Vagina (tissue), 2 donors: ENCODE measurements around the gene HHLA2.
"Not testable (repeated sequence)": the region's sequence is repeated elsewhere in the genome, so short reads cannot be mapped to it uniquely, and the experiment has no call there.

Source experiments
- POLR2A ChIP-seq, 2 donors: fragments of 450-650 bp; IDR thresholded peaks; one replicate each; pipeline ENCODE4 v1.6.1; 2017; ENCODE audit warnings: antibody characterized with exemption in 2 of 2, mild to moderate bottlenecking in 2 of 2, moderate library complexity in 2 of 2
- POLR2AphosphoS5 ChIP-seq, 2 donors: sonication (generic); formaldehyde crosslinking; IDR thresholded peaks; one replicate each; pipeline ENCODE4 v1.9.0; 2017; ENCODE audit warnings: antibody characterized with exemption in 2 of 2, mild to moderate bottlenecking in 2 of 2, low read depth in 1 of 2; ENCODE audit not compliant: insufficient read depth in 1 of 2
- TF ChIP-seq, protein P1 (sequence below), 3 experiments: fragments of 450-650 bp in 2 of 3; fragments of 200-600 bp in 1 of 3; sonication (generic) in 1 of 3; IDR thresholded peaks; one replicate each; pipeline ENCODE4 v1.5.1; 2017 to 2019; ENCODE audit warnings: antibody characterized with exemption in 3 of 3, mild to moderate bottlenecking in 2 of 3, moderate library complexity in 2 of 3

DNA sequence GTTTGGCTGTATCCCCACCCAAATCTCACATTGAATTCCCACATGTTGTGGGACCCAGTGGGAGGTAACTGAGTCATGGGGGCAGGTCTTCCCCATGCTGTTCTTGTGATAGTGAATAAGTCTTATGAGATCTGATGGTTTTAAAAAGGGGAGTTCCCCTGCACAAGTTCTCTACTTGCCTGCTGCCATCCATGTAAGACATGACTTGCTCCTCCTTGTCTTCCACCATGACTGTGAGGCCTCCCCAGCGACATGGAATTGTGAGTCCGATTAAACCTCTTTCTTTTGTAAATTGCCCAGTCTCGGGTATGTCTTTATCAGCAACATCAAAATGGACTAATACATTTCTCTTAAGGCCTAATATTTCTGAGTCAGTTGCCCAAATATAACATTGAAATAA is 28.1 kb upstream of the HHLA2 start:
- TF ChIP-seq, protein P1, sequence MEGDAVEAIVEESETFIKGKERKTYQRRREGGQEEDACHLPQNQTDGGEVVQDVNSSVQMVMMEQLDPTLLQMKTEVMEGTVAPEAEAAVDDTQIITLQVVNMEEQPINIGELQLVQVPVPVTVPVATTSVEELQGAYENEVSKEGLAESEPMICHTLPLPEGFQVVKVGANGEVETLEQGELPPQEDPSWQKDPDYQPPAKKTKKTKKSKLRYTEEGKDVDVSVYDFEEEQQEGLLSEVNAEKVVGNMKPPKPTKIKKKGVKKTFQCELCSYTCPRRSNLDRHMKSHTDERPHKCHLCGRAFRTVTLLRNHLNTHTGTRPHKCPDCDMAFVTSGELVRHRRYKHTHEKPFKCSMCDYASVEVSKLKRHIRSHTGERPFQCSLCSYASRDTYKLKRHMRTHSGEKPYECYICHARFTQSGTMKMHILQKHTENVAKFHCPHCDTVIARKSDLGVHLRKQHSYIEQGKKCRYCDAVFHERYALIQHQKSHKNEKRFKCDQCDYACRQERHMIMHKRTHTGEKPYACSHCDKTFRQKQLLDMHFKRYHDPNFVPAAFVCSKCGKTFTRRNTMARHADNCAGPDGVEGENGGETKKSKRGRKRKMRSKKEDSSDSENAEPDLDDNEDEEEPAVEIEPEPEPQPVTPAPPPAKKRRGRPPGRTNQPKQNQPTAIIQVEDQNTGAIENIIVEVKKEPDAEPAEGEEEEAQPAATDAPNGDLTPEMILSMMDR (IDR thresholded peaks at IDR 0.05): not testable (repeated sequence)
- TF ChIP-seq POLR2A (IDR thresholded peaks at IDR 0.05); POLR2AphosphoS5 (IDR thresholded peaks at IDR 0.05; ENCODE audit: insufficient read depth in 1 of 2, low read depth in 1 of 2): not testable (repeated sequence)
